Astrocyte (in vitro differentiated cells and primary cell): ENCODE results near the gene CSNK2B. TPM values are rescaled to one million over a fixed set of nuclear protein-coding genes. Genes with fewer than 3 reads are reported as not detected.

Experiments used
- DNase-seq: peaks from one replicate; pipeline ENCODE4 v3.0.0-alpha.2; 2010; ENCODE audit warnings: low read depth
- FAIRE-seq: peaks from 2 replicates; lab custom pipeline; 2011; peaks lifted over from hg19 to GRCh38; lab: Jason Lieb, UNC
- H2AFZ ChIP-seq: 2 replicates; pipeline ENCODE4 v1.6.0; 2012; ENCODE audit warnings: low read depth, low read length, inconsistent platforms
- H3K27ac ChIP-seq: 2 replicates; pipeline ENCODE4 v1.5.1; 2011; ENCODE audit warnings: low read depth, low read length, inconsistent platforms
- H3K27me3 ChIP-seq: 2 replicates; pipeline ENCODE4 v1.6.0; 2011; ENCODE audit warnings: low read length, inconsistent platforms; ENCODE audit not compliant: insufficient read depth
- H3K36me3 ChIP-seq: 2 replicates; pipeline ENCODE4 v1.5.1; 2011; ENCODE audit warnings: low read length, inconsistent platforms; ENCODE audit not compliant: insufficient read depth
- H3K4me1 ChIP-seq: 2 replicates; pipeline ENCODE4 v1.5.1; 2011; ENCODE audit warnings: low read length, inconsistent platforms; ENCODE audit not compliant: insufficient read depth
- H3K4me2 ChIP-seq: 2 replicates; pipeline ENCODE4 v1.6.0; 2012; ENCODE audit warnings: low read length, inconsistent platforms
- H3K4me3 ChIP-seq: 2 replicates; pipeline ENCODE4 v1.5.1; 2011; ENCODE audit warnings: low read depth, mild to moderate bottlenecking, low read length, inconsistent platforms; ENCODE audit not compliant: insufficient read depth
- H3K79me2 ChIP-seq: 2 replicates; pipeline ENCODE4 v1.6.0; 2012; ENCODE audit warnings: mild to moderate bottlenecking, low read length, inconsistent platforms; ENCODE audit not compliant: insufficient read depth
- H3K9ac ChIP-seq: 2 replicates; pipeline ENCODE4 v1.6.0; 2012; ENCODE audit warnings: mild to moderate bottlenecking, low read length, inconsistent platforms
- H3K9me3 ChIP-seq: 2 replicates; pipeline ENCODE4 v1.5.1; 2012; ENCODE audit warnings: low read depth, mild to moderate bottlenecking, low read length, inconsistent platforms; ENCODE audit not compliant: insufficient read depth
- H4K20me1 ChIP-seq: 2 replicates; pipeline ENCODE4 v1.6.0; 2012; ENCODE audit warnings: low read length, inconsistent platforms; ENCODE audit not compliant: insufficient read depth
- H3K27ac Mint-ChIP-seq: one replicate; pipeline ENCODE4 v1.8.0; 2021; ENCODE audit warnings: mild to moderate bottlenecking, mixed read lengths; ENCODE audit not compliant: unreplicated experiment
- H3K27me3 Mint-ChIP-seq: one replicate; pipeline ENCODE4 v1.8.0; 2021; ENCODE audit warnings: low read depth, mixed read lengths; ENCODE audit not compliant: unreplicated experiment
- H3K36me3 Mint-ChIP-seq: one replicate; pipeline ENCODE4 v1.8.0; 2021; ENCODE audit warnings: low read depth, mixed read lengths; ENCODE audit not compliant: unreplicated experiment
- H3K4me1 Mint-ChIP-seq: one replicate; pipeline ENCODE4 v1.8.0; 2021; ENCODE audit warnings: low read depth, mixed read lengths; ENCODE audit not compliant: unreplicated experiment
- H3K4me3 Mint-ChIP-seq: one replicate; pipeline ENCODE4 v1.8.0; 2021; ENCODE audit warnings: mild to moderate bottlenecking, moderate library complexity, mixed read lengths; ENCODE audit not compliant: unreplicated experiment
- H3K9me3 Mint-ChIP-seq: one replicate; pipeline ENCODE4 v1.8.0; 2021; ENCODE audit warnings: mild to moderate bottlenecking, mixed read lengths; ENCODE audit not compliant: unreplicated experiment
- CTCF ChIP-seq: IDR thresholded peaks from 2 replicates; pipeline ENCODE4 v1.5.1; 2011; ENCODE audit warnings: low read depth, mild to moderate bottlenecking, inconsistent platforms, low read length, moderate library complexity; ENCODE audit not compliant: insufficient read depth
- EZH2 ChIP-seq: IDR thresholded peaks from 2 replicates; pipeline ENCODE4 v1.6.1; 2012; ENCODE audit warnings: mild to moderate bottlenecking, low read length, inconsistent platforms; ENCODE audit not compliant: insufficient read depth
- total RNA-seq: library from RNA; stranded (reverse); gene quantifications from 2 replicates; pipeline ENCODE4 v1.2.1, GENCODE V29; 2021

Gene CSNK2B
- total RNA-seq, 1 donor from 2014 or later: 208 TPM

- Histone ChIP-seq H3K4me1 (no peaks in the 10 kb centered on the region), H3K4me2 (no peak overlapping the region), H3K4me3 (no peak overlapping the region), H2AFZ (no peak overlapping the region), H4K20me1 (no peaks in the 10 kb centered on the region), H3K79me2 (no peaks in the 10 kb centered on the region), H3K27me3 (peaks cover 2% of the 10 kb centered on the region), H3K9ac (no peak overlapping the region), H3K9me3 (no peaks in the 10 kb centered on the region), H3K36me3 (no peaks in the 10 kb centered on the region), H3K27ac (no peak overlapping the region)
- Mint-ChIP-seq H3K9me3 (peaks cover 2% of the 10 kb centered on the region), H3K27ac (peak overlapping the region; percentile 31), H3K27me3 (peaks cover 16% of the 10 kb centered on the region), H3K4me1 (peaks cover 6% of the 10 kb centered on the region), H3K4me3 (no peak overlapping the region), H3K36me3 (peaks cover 2% of the 10 kb centered on the region)
- TF ChIP-seq CTCF: no peak
- no peak for TF ChIP-seq EZH2
- FAIRE-seq (no peak), DNase-seq (no peak)
Measured at GRCh38 chr6:31713991-31714684, 48.3 kb downstream of the CSNK2B start.

GRCh38 chr6:31715022-31715958 is 49.4 kb downstream of the CSNK2B start, which contains the start of gene LY6G6D:
LY6G6D (plus strand) TSS chr6:31715348; CDS start chr6:31715356, 8 bp downstream.
- peak within 1 kb of the TSS; percentile 41 for H2AFZ ChIP-seq
- H3K4me1 Mint-ChIP-seq: peaks cover 7% of the 10 kb centered on the region

More at GRCh38 chr6:31715022-31715958, 49.4 kb downstream of the CSNK2B start, which contains the start of gene LY6G6D:
- DNase-seq: no peak
- Histone ChIP-seq H3K4me2 (no peak within 1 kb of the TSS), H3K79me2 (no peaks in the 10 kb centered on the region), H3K9ac (no peak within 1 kb of the TSS), H3K4me1 (no peaks in the 10 kb centered on the region), H3K27me3 (peaks cover 2% of the 10 kb centered on the region), H3K36me3 (no peaks in the 10 kb centered on the region), H4K20me1 (no peaks in the 10 kb centered on the region), H3K4me3 (no peak within 1 kb of the TSS), H3K27ac (no peak within 1 kb of the TSS), H3K9me3 (no peaks in the 10 kb centered on the region)
- peak within 1 kb of the TSS; percentile 31 for H3K27ac Mint-ChIP-seq
- peaks cover 2% of the 10 kb centered on the region for H3K36me3 Mint-ChIP-seq
- H3K4me3 Mint-ChIP-seq: no peak within 1 kb of the TSS
- H3K9me3 Mint-ChIP-seq: peaks cover 3% of the 10 kb centered on the region
- no peak for TF ChIP-seq CTCF
- TF ChIP-seq EZH2: no peak
- no peak for FAIRE-seq
- H3K27me3 Mint-ChIP-seq: peaks cover 20% of the 10 kb centered on the region
